ENCODE data around the gene PTBP1.

The PTBP1 gene

GRCh38 chr19:772730-773436 is 24.4 kb upstream of the PTBP1 start:
- no peak for FAIRE-seq

- no peak for FAIRE-seq
Observed at GRCh38 chr19:776549-776948, 20.7 kb upstream of the PTBP1 start.

DNA sequence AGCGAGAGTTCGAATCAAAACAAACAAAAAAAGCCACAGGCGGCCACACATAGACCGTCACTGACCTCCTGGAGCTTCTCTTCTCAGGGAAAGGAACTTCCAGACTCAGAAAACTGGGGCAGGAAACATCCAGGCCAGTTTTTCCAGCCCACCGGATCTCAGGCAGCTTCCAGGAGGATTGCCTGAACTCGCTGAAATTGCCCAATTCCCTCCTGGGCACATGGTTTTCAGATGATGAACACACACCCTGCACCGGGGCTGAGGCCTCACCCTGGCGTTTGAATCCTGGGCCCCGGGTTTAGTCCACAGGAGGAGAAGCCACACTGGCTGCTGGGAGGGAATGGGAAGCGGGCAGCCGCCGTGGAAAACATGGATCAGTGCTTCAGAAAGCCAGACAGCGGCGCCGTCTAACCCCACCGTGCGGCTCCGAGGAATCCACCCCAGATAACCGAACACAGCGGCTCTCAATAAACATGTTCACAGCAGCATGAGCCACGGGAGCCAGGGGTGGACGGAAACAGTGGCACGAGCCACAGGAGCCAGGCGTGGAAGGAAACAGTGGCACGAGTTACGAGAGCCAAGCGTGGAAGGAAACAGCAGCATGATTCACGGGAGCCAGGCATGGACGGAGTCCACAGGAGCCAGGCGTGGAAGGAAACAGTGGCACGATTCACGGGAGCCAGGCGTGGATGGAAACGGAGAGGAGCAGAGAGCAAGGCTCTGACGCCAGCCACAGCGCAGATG is 18.2 kb upstream of the PTBP1 start:
- no peak for FAIRE-seq

DNA sequence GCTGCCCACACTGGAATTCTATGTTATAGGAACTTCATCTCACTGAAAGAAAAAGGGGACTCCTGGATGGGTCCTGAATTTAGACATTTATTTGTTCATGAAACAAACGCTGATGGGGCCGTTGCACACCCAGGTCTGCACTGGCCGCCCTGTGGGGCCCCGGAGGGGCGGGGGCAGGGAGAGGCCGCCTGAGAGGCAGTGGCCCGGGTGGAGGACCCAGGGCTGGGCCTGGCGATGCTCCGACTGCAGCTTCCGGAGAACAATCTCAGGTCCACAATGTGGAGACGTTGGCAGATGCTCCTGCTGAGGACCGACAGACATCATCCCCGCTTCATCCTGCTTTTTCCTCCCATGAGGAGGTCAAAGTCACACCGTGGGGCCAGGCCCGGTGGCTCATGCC is 16.3 kb upstream of the PTBP1 start:
- no peak for FAIRE-seq

GRCh38 chr19:781800-782184 is 15.5 kb upstream of the PTBP1 start:
- no peak for FAIRE-seq

DNA sequence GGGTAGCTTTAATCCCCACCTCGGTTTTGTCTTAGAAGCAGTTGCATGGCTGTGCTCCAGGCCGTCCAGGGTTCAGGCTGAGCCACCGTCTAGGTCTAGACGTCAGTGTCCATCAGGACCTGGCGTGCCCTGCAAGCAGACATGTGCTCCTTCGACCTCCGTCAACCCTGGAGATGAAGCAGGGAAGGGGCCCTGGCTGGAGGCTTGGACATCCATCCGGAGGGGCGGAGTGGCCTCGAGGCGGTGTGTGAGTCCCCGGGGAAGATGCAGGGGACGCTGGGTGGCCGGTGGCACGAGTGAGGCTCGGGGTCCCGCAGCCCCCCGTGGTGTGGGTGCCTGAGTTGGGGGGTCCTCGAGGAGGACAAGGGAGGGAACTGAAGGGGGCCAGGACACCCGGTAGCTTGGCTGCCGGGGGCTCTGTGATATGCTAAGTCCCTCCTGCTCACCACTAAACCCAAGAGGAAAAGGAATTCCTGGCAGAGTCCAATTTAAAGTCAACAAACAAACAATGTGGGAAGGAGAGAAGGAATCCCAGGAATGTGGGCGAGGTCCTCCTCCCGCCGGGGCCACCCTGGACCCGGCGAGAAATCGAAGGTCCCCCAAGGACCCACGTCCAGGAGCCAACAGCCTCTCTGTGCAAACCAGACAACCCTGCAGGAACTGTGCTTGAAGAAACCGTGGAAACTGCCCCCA is 14.9 kb upstream of the PTBP1 start:
- no peak for FAIRE-seq

GRCh38 chr19:782878-783668 is 14.2 kb upstream of the PTBP1 start:
- FAIRE-seq, result no peak

DNA sequence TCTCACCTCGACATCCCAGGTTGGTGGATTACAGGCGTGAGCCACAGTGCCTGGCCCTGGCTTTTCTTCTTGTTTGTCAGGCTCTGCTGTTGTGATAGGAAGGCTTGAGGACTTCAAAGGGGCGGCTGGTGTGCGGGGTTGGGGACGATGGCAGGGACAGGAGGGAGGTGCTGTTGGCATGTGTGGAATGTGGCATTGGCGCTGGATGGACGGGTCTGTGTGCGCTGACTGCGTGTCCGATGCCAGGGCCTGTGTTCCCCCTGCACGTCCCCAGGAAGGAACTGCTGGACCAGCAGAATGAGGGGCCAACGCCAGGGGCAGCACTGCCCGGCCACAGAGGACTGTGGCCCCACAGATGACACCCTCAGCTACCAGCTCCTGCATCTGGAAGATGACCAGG is 12.7 kb upstream of the PTBP1 start:
- no peak for FAIRE-seq

DNA sequence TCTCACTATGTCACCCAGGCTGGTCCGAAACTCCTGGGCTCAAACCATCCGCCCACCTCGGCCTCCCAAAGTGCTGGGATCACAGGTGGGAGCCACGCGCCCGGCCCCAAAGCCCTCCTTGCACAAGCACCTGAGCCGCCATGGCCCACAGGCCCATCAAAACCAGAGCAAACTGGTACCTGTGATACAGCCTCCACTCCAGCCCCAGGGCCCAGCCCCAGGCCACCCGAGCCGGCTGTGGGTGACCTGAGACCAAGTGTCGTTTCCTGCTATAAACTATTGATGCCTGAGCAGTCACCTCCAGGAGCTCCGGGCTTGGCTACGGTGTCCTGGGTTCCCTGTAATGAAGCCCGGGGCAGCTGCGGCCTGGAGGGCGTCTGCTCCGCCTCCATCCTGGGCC is 9.7 kb upstream of the PTBP1 start:
- no peak for FAIRE-seq

GRCh38 chr19:788686-788982 is 8.6 kb upstream of the PTBP1 start:
- no peak for FAIRE-seq

- no peak for FAIRE-seq
Observed at GRCh38 chr19:788983-789700, 8.1 kb upstream of the PTBP1 start.

- FAIRE-seq, result no peak
Observed at GRCh38 chr19:789701-790060, 7.6 kb upstream of the PTBP1 start.

- no peak for FAIRE-seq
Observed at GRCh38 chr19:791007-791566, 6.2 kb upstream of the PTBP1 start.

DNA sequence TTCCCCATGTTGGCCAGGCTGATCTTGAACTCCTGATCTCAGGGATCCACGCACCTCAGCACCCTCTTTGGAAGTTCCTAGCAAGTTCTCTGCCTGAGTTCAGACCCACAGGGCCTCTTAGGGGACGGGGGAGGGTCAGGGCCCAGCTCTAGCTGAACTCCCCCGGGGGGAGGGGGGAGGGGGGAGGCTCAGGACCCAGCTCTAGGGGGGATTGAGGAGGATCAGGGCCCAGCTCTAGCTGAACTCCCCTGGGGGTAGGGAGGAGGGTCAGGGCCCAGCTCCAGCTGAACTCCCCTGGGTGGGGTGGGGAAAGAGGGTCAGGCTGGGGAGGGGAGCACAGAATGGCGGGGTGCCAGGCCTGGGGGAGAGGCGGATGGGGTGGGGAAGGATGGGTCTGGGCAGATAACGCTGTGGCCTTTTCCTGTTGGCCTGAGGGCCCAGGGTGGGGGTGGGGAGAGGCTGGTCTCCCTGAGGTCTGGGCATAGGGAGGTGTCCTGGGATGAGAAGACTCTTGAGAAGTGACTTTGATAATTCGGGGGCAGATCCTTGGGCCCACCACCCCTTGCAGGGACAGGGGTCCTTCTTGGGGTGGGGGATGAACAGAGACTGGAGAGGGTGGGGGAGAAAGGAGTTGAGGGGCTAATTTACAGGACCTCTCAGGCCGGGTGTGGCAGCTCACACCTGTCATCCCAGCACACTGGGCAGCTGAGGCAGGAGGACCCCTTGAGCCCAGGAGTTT is 5.5 kb upstream of the PTBP1 start:
- no peak for FAIRE-seq

DNA sequence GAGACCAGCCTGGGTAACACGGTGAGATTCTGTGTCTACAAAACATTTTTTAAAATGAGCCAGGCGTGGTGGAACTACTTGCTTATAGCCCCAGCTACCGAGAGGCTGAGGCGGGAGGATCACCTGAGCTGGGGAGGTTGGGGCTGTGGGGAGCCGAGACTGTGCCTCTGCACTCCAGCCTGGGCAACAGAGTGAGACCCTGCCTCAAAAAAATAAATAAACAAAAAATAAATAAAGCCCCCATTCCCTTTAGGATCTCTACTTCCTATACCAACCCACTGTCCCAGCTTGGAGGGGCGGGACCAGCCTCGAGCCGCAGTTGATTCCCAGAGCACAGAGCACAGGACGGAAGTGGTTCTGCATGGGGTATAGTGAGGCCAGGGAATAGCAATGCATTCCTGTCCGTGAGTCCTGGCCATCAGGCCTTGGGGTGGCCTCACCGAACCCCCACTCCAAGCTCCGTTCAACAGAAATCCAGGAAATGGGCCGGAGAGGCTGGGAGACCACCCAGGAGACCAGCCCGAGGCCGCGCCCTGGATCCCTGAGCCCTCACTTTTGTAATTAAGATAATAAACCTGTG is 4.9 kb upstream of the PTBP1 start:
- FAIRE-seq, result no peak

- FAIRE-seq, result no peak
Observed at GRCh38 chr19:793806-794205, 3.4 kb upstream of the PTBP1 start.

DNA sequence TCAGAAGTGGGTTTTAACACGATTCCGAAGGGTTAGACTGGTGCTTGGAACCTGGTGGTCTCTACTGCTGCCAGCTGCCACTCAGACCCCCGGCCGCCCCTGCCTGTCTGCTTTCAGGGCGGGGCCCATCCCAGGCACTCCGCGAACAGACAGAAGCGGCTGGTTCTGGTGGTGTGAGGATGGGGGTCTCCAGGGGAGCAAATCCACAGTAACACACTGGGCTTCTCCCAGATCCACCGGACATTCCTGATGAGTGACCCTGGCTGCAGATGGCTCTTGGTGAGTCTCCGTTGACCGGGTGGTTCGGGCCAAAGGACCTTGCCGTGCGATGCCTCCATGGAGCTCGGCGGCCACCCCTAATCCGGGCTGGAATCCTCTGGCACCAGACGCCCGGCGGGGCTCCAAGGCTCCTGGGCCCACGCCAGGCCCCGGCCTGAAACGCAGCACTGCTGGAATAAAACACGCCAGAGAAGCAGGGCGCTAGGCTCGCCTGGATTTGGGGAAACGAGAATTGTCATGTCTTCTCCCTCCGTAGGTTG is 2.1 kb upstream of the PTBP1 start:
- no peak for FAIRE-seq

DNA sequence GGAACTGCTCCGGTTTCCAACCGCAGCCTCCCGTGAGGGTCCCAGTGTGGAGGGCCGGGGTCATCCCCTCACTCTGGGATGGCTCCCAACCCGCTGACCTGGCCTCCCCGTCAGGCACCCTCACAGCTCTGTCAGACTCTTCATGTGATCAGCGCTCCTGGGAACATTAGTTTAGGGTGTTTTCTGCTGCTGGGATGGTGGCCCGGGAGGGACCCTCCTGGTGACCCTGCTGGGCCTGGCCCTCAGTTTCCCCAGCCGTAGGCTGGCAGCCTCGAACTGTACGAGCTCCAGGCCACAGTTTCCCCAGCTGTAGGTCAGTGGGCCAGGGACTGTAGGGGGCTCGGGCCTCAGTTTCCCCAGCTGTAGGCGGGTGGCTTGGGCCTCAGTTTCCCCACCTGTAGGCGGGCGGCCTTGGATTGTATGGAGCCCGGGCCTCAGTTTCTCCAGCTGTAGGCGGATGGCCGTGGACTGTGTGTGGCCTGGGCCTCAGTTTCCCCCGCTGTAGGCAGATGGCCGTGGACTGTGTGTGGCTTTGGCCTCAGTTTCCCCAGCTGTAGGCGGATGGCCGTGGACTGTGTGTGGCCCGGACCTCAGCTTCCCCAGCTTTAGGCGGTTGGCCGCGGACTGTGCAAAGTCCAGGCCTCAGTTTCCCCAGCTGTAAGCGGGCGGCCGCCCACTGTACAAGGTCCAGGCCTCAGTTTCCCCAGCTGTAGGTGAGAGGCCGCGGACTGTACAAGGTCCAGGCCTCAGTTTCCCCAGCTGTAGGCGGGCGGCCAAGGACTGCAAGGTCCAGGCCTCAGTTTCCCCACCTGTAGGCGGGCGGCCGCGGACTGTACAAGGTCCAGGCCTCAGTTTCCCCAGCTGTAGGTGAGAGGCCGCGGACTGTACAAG is 1.3 kb upstream of the PTBP1 start:
- no peak for FAIRE-seq

GRCh38 chr19:797528-798414 is 519 bp downstream of the PTBP1 start:
- FAIRE-seq, result no peak

All from colon (tissue), 2 donors.